ENCODE results near the gene R3HDM4.
"Not testable (repeated sequence)": the region's sequence is repeated elsewhere in the genome, so short reads cannot be mapped to it uniquely, and the experiment has no call there.

R3HDM4 gene

GRCh38 chr19:889662-890295 lies 23.2 kb downstream of the R3HDM4 start:
- ATAC-seq (ENCODE audit: low read depth) (no peak), DNase-seq (ENCODE audit: low spot score in 2 of 2) (no peak)
- H3K27ac Mint-ChIP-seq: peak overlapping the region; percentile 100
- peaks cover 20% of the 10 kb centered on the region for H3K4me1 Mint-ChIP-seq
- peaks cover 4% of the 10 kb centered on the region for H3K36me3 Mint-ChIP-seq
- no peaks in the 10 kb centered on the region for H3K27me3 Mint-ChIP-seq
- no peaks in the 10 kb centered on the region for H3K9me3 Mint-ChIP-seq
- H3K4me3 Mint-ChIP-seq: no peak overlapping the region

GRCh38 chr19:888581-889385 lies 24.2 kb downstream of the R3HDM4 start:
- no peaks in the 10 kb centered on the region for H3K27me3 Mint-ChIP-seq
- peak in 1 of 2 donors; percentile 59 for DNase-seq (ENCODE audit: low spot score in 2 of 2)
- peaks cover 4% of the 10 kb centered on the region for H3K36me3 Mint-ChIP-seq
- H3K9me3 Mint-ChIP-seq: no peaks in the 10 kb centered on the region
- peaks cover 20% of the 10 kb centered on the region for H3K4me1 Mint-ChIP-seq
- ATAC-seq (ENCODE audit: low read depth): peak; percentile 60
- peak overlapping the region; percentile 100 for H3K27ac Mint-ChIP-seq
- peak overlapping the region; percentile 28 for H3K4me3 Mint-ChIP-seq

- Mint-ChIP-seq H3K9me3 (no peaks in the 10 kb centered on the region), H3K36me3 (peaks cover 4% of the 10 kb centered on the region), H3K4me3 (no peak overlapping the region), H3K27ac (peak overlapping the region; percentile 100), H3K4me1 (peaks cover 14% of the 10 kb centered on the region), H3K27me3 (no peaks in the 10 kb centered on the region)
- no peak for DNase-seq (ENCODE audit: low spot score in 2 of 2)
- ATAC-seq (ENCODE audit: low read depth): no peak
Measured at GRCh38 chr19:887599-887998, 25.4 kb downstream of the R3HDM4 start.

- Mint-ChIP-seq H3K4me3 (no peak overlapping the region), H3K4me1 (peaks cover 11% of the 10 kb centered on the region), H3K36me3 (peaks cover 2% of the 10 kb centered on the region), H3K27me3 (no peaks in the 10 kb centered on the region), H3K9me3 (no peaks in the 10 kb centered on the region), H3K27ac (peak overlapping the region; percentile 100)
- no peak for DNase-seq (ENCODE audit: low spot score in 2 of 2)
- no peak for ATAC-seq (ENCODE audit: low read depth)
Measured at GRCh38 chr19:887072-887471, 25.9 kb downstream of the R3HDM4 start.

GRCh38 chr19:885536-886224 lies 27.3 kb downstream of the R3HDM4 start:
- no peak overlapping the region for H3K27ac Mint-ChIP-seq
- H3K4me1 Mint-ChIP-seq: peaks cover 5% of the 10 kb centered on the region
- no peaks in the 10 kb centered on the region for H3K27me3 Mint-ChIP-seq
- no peaks in the 10 kb centered on the region for H3K9me3 Mint-ChIP-seq
- H3K4me3 Mint-ChIP-seq: no peak overlapping the region
- ATAC-seq (ENCODE audit: low read depth) (no peak), DNase-seq (ENCODE audit: low spot score in 2 of 2) (no peak)
- peaks cover 2% of the 10 kb centered on the region for H3K36me3 Mint-ChIP-seq

- Mint-ChIP-seq H3K36me3 (peaks cover 2% of the 10 kb centered on the region), H3K9me3 (no peaks in the 10 kb centered on the region), H3K4me3 (no peak overlapping the region), H3K27ac (no peak overlapping the region), H3K4me1 (peaks cover 5% of the 10 kb centered on the region), H3K27me3 (no peaks in the 10 kb centered on the region)
- ATAC-seq (ENCODE audit: low read depth) (no peak), DNase-seq (ENCODE audit: low spot score in 2 of 2) (no peak)
Measured at GRCh38 chr19:884420-885211, 28.4 kb downstream of the R3HDM4 start.

- ATAC-seq (ENCODE audit: low read depth) (no peak), DNase-seq (ENCODE audit: low spot score in 2 of 2) (no peak)
- Mint-ChIP-seq H3K27me3 (no peaks in the 10 kb centered on the region), H3K9me3 (no peaks in the 10 kb centered on the region), H3K36me3 (peaks cover 8% of the 10 kb centered on the region), H3K4me3 (no peak overlapping the region), H3K27ac (no peak overlapping the region), H3K4me1 (peaks cover 5% of the 10 kb centered on the region)
Measured at GRCh38 chr19:883661-884211, 29.3 kb downstream of the R3HDM4 start.

- peaks cover 8% of the 10 kb centered on the region for H3K36me3 Mint-ChIP-seq
- DNase-seq (ENCODE audit: low spot score in 2 of 2) (no peak), ATAC-seq (ENCODE audit: low read depth) (no peak)
- no peak overlapping the region for H3K27ac Mint-ChIP-seq
- no peaks in the 10 kb centered on the region for H3K27me3 Mint-ChIP-seq
- no peaks in the 10 kb centered on the region for H3K9me3 Mint-ChIP-seq
- no peak overlapping the region for H3K4me3 Mint-ChIP-seq
- H3K4me1 Mint-ChIP-seq: peaks cover 5% of the 10 kb centered on the region
Measured at GRCh38 chr19:882871-883497, 30.0 kb downstream of the R3HDM4 start.

- H3K4me1 Mint-ChIP-seq: peaks cover 5% of the 10 kb centered on the region
- no peaks in the 10 kb centered on the region for H3K27me3 Mint-ChIP-seq
- DNase-seq (ENCODE audit: low spot score in 2 of 2): no peak
- peaks cover 8% of the 10 kb centered on the region for H3K36me3 Mint-ChIP-seq
- no peak overlapping the region for H3K27ac Mint-ChIP-seq
- H3K9me3 Mint-ChIP-seq: no peaks in the 10 kb centered on the region
- no peak overlapping the region for H3K4me3 Mint-ChIP-seq
- no peak for ATAC-seq (ENCODE audit: low read depth)
Measured at GRCh38 chr19:881385-882071, 31.5 kb downstream of the R3HDM4 start.

- Mint-ChIP-seq H3K4me1 (peaks cover 9% of the 10 kb centered on the region), H3K27me3 (no peaks in the 10 kb centered on the region), H3K27ac (peak overlapping the region; percentile 75), H3K4me3 (no peak overlapping the region), H3K36me3 (peaks cover 8% of the 10 kb centered on the region), H3K9me3 (no peaks in the 10 kb centered on the region)
- no peak for ATAC-seq (ENCODE audit: low read depth)
- DNase-seq (ENCODE audit: low spot score in 2 of 2): no peak
Measured at GRCh38 chr19:879711-880438, 33.1 kb downstream of the R3HDM4 start.

- not testable (repeated sequence) for DNase-seq (ENCODE audit: low spot score in 2 of 2); H3K4me1 Mint-ChIP-seq; H3K9me3 Mint-ChIP-seq; H3K4me3 Mint-ChIP-seq; ATAC-seq (ENCODE audit: low read depth); H3K27me3 Mint-ChIP-seq; H3K36me3 Mint-ChIP-seq
- H3K27ac Mint-ChIP-seq: peak overlapping the region; percentile 75
Measured at GRCh38 chr19:878751-879561, 34.1 kb downstream of the R3HDM4 start.
